Measurements from ENCODE around the gene GLB1L. TPM values are rescaled to one million over a fixed set of nuclear protein-coding genes. Genes with fewer than 3 reads are reported as not detected.

GLB1L gene
- total RNA-seq, 1 experiment from 2014 or later = 6.1 TPM

Small RNAs within 50 kb of the gene (microRNA-seq; reads per million reads assigned to microRNA genes)
- not detected for gene MIR153-1 (ENCODE audit: borderline number of aligned reads)

Other genes with a start within 250 kb of the GLB1L start
- gene CFAP65, start 203.9 kb downstream of the GLB1L start, total RNA-seq (2021) = 0.44 to 1.0 TPM (median 0.48 TPM) in 3 replicates
- 0.11 TPM in 1 of 3 replicates, not detected in the others for gene IHH, start 184.5 kb downstream of the GLB1L start, total RNA-seq (2021)
- gene NHEJ1, start 84.6 kb downstream of the GLB1L start, total RNA-seq (2021) = 18.4 to 22.3 TPM (median 21.3 TPM) in 3 replicates
- gene SLC23A3, start 75.4 kb downstream of the GLB1L start, total RNA-seq (2021) = 0.41 to 0.59 TPM (median 0.55 TPM) in 3 replicates
- 26.7 to 32.8 TPM (median 29.5 TPM) in 3 replicates for gene CNPPD1, start 68.5 kb downstream of the GLB1L start, total RNA-seq (2021)
- gene RETREG2, start 67.2 kb downstream of the GLB1L start, total RNA-seq (2021) = 50.2 to 60.2 TPM (median 52.8 TPM) in 3 replicates
- 19.5 to 21.1 TPM (median 20.2 TPM) in 3 replicates for gene ZFAND2B, start 38.7 kb downstream of the GLB1L start, total RNA-seq (2021)
- gene ABCB6, start 26.5 kb downstream of the GLB1L start, total RNA-seq (2021) = 42.1 to 45.3 TPM (median 44.8 TPM) in 3 replicates
- 42.9 to 48.4 TPM (median 46.7 TPM) in 3 replicates for gene ATG9A, start 15.8 kb downstream of the GLB1L start, total RNA-seq (2021)
- 56.9 to 70.4 TPM (median 58.0 TPM) in 3 replicates for gene ANKZF1, start 15.6 kb downstream of the GLB1L start, total RNA-seq (2021)
- 27.4 to 28.8 TPM (median 27.5 TPM) in 3 replicates for gene STK16, start within 50 bp of the GLB1L start, total RNA-seq (2021)
- 0.20 TPM in 1 of 3 replicates, not detected in the others for gene TUBA4B, start 7.8 kb upstream of the GLB1L start, total RNA-seq (2021)
- gene TUBA4A, start 8.5 kb upstream of the GLB1L start, total RNA-seq (2021) = 40.8 to 58.7 TPM (median 52.3 TPM) in 3 replicates
- gene DNAJB2, start 33.9 kb upstream of the GLB1L start, total RNA-seq (2021) = 36.1 to 42.8 TPM (median 40.3 TPM) in 3 replicates
- gene PTPRN, start 64.0 kb upstream of the GLB1L start, total RNA-seq (2021) = 3.8 to 5.7 TPM (median 5.2 TPM) in 3 replicates
- not detected in 3 replicates for gene RESP18, start 87.3 kb upstream of the GLB1L start, total RNA-seq (2021)
- 65.8 to 70.2 TPM (median 67.6 TPM) in 3 replicates for gene DNPEP, start 142.5 kb upstream of the GLB1L start, total RNA-seq (2021)
- 1.6 to 3.5 TPM (median 2.8 TPM) in 3 replicates for gene DES, start 172.9 kb upstream of the GLB1L start, total RNA-seq (2021)
- gene SPEG, start 189.4 kb upstream of the GLB1L start, total RNA-seq (2021) = 55.3 to 62.7 TPM (median 57.8 TPM) in 3 replicates

Measured in WTC11 (cell line).